Neuronal stem cell (in vitro differentiated cells): Measurements from ENCODE around the gene MVP.
"Not testable (repeated sequence)": the region's sequence is repeated elsewhere in the genome, so short reads cannot be mapped to it uniquely, and the experiment has no call there.

ENCODE experiments used
- DNase-seq: peaks from one replicate; pipeline ENCODE4 v3.0.0-alpha.2; 2013; ENCODE audit warnings: low spot score
- H2AFZ ChIP-seq: one replicate; pipeline ENCODE4 v1.6.1; 2013; ENCODE audit warnings: mild to moderate bottlenecking, low read length, inconsistent platforms
- H2AK5ac ChIP-seq: 2 replicates; pipeline ENCODE4 v1.6.1; 2013; ENCODE audit warnings: low read depth, mild to moderate bottlenecking, inconsistent platforms, low read length, moderate library complexity, mixed read lengths
- H2BK120ac ChIP-seq: 2 replicates; pipeline ENCODE4 v1.6.1; 2013; ENCODE audit warnings: low read depth, mild to moderate bottlenecking, inconsistent platforms, low read length, moderate library complexity, mixed read lengths
- H2BK12ac ChIP-seq: one replicate; pipeline ENCODE4 v1.6.1; 2013; ENCODE audit warnings: low read length, inconsistent platforms
- H2BK15ac ChIP-seq: 2 replicates; pipeline ENCODE4 v1.6.1; 2013; ENCODE audit warnings: mild to moderate bottlenecking, low read length, inconsistent platforms, mixed read lengths
- H2BK5ac ChIP-seq: one replicate; pipeline ENCODE4 v1.6.1; 2013; ENCODE audit warnings: inconsistent platforms, mild to moderate bottlenecking, low read length, moderate library complexity
- H3K14ac ChIP-seq: one replicate; pipeline ENCODE4 v1.6.1; 2013; ENCODE audit warnings: low read length, inconsistent platforms
- H3K18ac ChIP-seq: 2 replicates; pipeline ENCODE4 v1.6.1; 2013; ENCODE audit warnings: low read length, inconsistent platforms
- H3K23ac ChIP-seq: 2 replicates; pipeline ENCODE4 v1.6.1; 2013; ENCODE audit warnings: low read depth, mild to moderate bottlenecking, mixed read lengths, low read length, inconsistent platforms; ENCODE audit not compliant: poor library complexity
- H3K27ac ChIP-seq: replicated peaks from 3 replicates; pipeline ENCODE4 v1.5.1; 2013; ENCODE audit warnings: low read length, inconsistent platforms
- H3K27me3 ChIP-seq, 3 experiments: 2 replicates each; pipeline ENCODE4 v1.6.1; 2013; ENCODE audit warnings: low read length in 3 of 3, mild to moderate bottlenecking in 2 of 3, inconsistent platforms in 1 of 3, low read depth in 1 of 3, mixed read lengths in 1 of 3, moderate library complexity in 1 of 3; ENCODE audit not compliant: control insufficient read depth in 3 of 3, insufficient read depth in 3 of 3
- H3K36me3 ChIP-seq, 2 donors: replicated peaks in 1 of 2; 2 replicates each; pipeline ENCODE4 v1.6.1; 2013; ENCODE audit warnings: low read length in 2 of 2; ENCODE audit not compliant: control insufficient read depth in 2 of 2, insufficient read depth in 2 of 2
- H3K4ac ChIP-seq: 2 replicates; pipeline ENCODE4 v1.6.1; 2013; ENCODE audit warnings: inconsistent platforms, mild to moderate bottlenecking, low read length, moderate library complexity
- H3K4me1 ChIP-seq, 2 donors: 1 replicate in 1 of 2; 2 replicates in 1 of 2; pipeline ENCODE4 v1.6.1; 2013; ENCODE audit warnings: low read length in 2 of 2, low read depth in 1 of 2; ENCODE audit not compliant: control insufficient read depth in 2 of 2, insufficient read depth in 1 of 2
- H3K4me2 ChIP-seq: one replicate; pipeline ENCODE4 v1.6.1; 2013; ENCODE audit warnings: mild to moderate bottlenecking, low read length, inconsistent platforms; ENCODE audit not compliant: insufficient read depth, poor library complexity, severe bottlenecking
- H3K4me3 ChIP-seq, 2 donors: 2 replicates each; pipeline ENCODE4 v1.5.1; 2013; ENCODE audit warnings: low read length in 2 of 2, mild to moderate bottlenecking in 2 of 2, inconsistent platforms in 1 of 2, moderate library complexity in 1 of 2
- H3K79me1 ChIP-seq: one replicate; pipeline ENCODE4 v1.6.1; 2013; ENCODE audit warnings: low read depth, mild to moderate bottlenecking, inconsistent platforms, low read length, moderate library complexity
- H3K9ac ChIP-seq: one replicate; pipeline ENCODE4 v1.6.1; 2013; ENCODE audit warnings: mild to moderate bottlenecking, low read depth, low read length, inconsistent platforms; ENCODE audit not compliant: poor library complexity
- H3K9me3 ChIP-seq, 2 donors: replicated peaks in 1 of 2; 2 replicates each; pipeline versions ENCODE3 to v1.6.1; 2013; ENCODE audit warnings: low read length in 2 of 2, mild to moderate bottlenecking in 2 of 2, inconsistent platforms in 1 of 2, low read depth in 1 of 2, mixed read lengths in 1 of 2, moderate library complexity in 1 of 2; ENCODE audit not compliant: control insufficient read depth in 2 of 2, insufficient read depth in 1 of 2
- H4K8ac ChIP-seq: one replicate; pipeline ENCODE4 v1.6.1; 2013; ENCODE audit warnings: low read depth, mild to moderate bottlenecking, inconsistent platforms, low read length, moderate library complexity
- H4K91ac ChIP-seq: one replicate; pipeline ENCODE4 v1.6.1; 2013; ENCODE audit warnings: low read length, low read depth, mild to moderate bottlenecking, inconsistent platforms; ENCODE audit not compliant: poor library complexity
- WGBS, 2 donors: extraction: QIAGEN DNeasy Blood & Tissue Kit; methylation state at CpG; one replicate each; pipeline ENCODE4 v1.1.7; 2013; ENCODE audit warnings: missing lambda C conversion rate in 2 of 2, mixed read lengths in 1 of 2; ENCODE audit not compliant: insufficient read length in 2 of 2, insufficient replicate concordance in 1 of 2; ENCODE audit errors: extremely low coverage in 2 of 2; 5-methylcytosine and 5-hydroxymethylcytosine counted together

MVP gene

DNA sequence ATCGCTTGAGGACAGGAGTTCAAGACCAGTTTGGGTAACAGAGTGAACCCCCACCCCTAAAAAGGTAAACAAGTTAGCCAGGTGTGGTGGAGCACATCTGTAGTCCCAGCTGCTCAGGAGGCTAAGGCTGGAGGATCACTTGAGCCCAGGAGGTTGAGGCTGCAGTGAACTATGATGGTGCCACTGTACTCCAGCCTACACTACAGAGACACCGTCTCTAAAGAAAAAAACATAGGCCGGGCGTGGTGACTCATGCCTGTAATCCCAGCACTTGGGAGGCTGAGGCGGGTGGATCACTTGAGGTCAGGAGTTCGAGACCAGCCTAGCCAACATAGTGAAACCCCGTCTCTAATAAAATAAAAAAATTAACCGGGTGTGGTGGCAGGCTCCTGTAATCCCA is 48.8 kb downstream of the MVP start:
- H3K36me3 ChIP-seq, H3K18ac ChIP-seq, H2AFZ ChIP-seq, H2AK5ac ChIP-seq, H4K8ac ChIP-seq, H3K79me1 ChIP-seq, H2BK120ac ChIP-seq, H3K27me3 ChIP-seq, H3K14ac ChIP-seq, H2BK12ac ChIP-seq, H3K4me3 ChIP-seq, H2BK15ac ChIP-seq, H4K91ac ChIP-seq, H3K27ac ChIP-seq, DNase-seq, H3K4ac ChIP-seq, H3K23ac ChIP-seq, H2BK5ac ChIP-seq, H3K4me1 ChIP-seq, H3K4me2 ChIP-seq, H3K9ac ChIP-seq, H3K9me3 ChIP-seq: not testable (repeated sequence)
- no CpG with 5 or more reads among the region's 8 CpGs for WGBS, 2 donors

DNA sequence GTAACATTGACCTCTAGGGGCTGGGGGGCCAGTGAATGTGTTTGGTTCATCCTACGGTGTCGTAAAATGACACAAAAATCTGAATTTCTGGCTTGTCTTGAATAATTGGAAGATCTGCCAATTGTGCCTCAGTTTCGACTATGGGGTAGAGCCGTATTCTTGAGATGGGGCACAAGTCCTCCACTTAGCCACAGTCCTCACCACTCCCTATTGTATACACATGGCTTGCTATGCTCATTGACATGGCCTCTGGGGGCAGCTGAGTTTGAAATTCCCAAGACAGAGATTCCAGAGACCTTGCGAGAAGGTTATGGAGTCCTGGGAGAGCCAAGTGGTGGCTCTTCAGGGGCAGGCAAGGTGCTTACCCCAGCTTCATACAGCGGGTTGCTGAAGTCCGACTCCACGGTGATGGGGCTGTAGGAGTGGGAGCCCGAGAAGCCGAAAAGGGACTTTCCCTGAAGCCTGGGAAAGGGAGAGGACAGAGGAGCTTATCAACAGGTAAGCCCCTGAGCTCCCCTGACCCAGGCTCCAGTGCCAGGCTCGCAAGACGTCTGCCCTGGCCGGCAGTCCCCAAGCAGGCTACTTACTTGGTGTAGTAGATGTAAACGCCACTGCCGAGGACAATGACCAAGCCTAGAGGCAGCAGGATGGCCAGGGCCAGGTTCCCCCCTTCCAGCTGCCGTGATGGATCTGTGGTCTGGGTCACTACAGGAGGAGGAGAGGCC is 51.7 kb downstream of the MVP start:
- Histone ChIP-seq H3K4me3 (no peak overlapping the region), H4K91ac (no peak overlapping the region)
- WGBS, 2 donors: no CpG with 5 or more reads among the region's 16 CpGs

DNA sequence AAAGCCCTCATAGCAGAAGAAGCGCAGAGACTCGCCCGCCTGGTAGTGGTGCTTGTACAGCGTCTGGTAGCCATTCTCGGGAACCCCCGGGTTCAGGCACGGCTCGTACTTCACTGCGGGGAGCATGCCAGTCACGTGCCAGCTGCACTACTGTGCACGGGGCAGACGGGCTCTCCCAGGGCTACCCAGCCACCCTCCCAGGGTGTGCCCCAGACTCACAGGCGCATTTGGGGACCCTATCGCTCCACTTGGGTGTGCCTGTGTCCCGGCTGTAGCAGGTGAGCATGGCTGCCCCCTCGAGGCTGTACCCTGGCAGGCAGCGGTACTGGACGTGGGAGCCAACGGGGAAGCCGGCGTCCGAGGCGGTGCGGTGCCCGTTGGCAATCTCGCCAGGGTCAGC is 53.1 kb downstream of the MVP start:
- no peak overlapping the region for H4K91ac ChIP-seq
- H3K4me3 ChIP-seq: no peak overlapping the region
- no peak overlapping the region for H3K9ac ChIP-seq
- no peak overlapping the region for H3K4ac ChIP-seq
- H2AFZ ChIP-seq: no peak overlapping the region
- H4K8ac ChIP-seq: peak overlapping the region; percentile 27
- H2BK120ac ChIP-seq: no peak overlapping the region
- peaks cover 0 to 2% of the 10 kb centered on the region in 2 donors for H3K4me1 ChIP-seq
- no peaks in the 10 kb centered on the region for H3K79me1 ChIP-seq
- peaks cover 0 to 1% of the 10 kb centered on the region in 2 donors for H3K36me3 ChIP-seq
- no peak overlapping the region for H2BK15ac ChIP-seq
- no peak overlapping the region for H3K27ac ChIP-seq
- H3K4me2 ChIP-seq: no peak overlapping the region
- WGBS, 2 donors: no CpG with 5 or more reads among the region's 26 CpGs
- H3K18ac ChIP-seq: peak overlapping the region; percentile 30
- peak overlapping the region; percentile 90 for H3K23ac ChIP-seq
- no peak overlapping the region for H2BK12ac ChIP-seq
- H3K27me3 ChIP-seq: peaks cover 6 to 20% (median 8%) of the 10 kb centered on the region in 3 experiments
- H3K9me3 ChIP-seq: peaks cover 0 to 3% of the 10 kb centered on the region in 2 donors
- DNase-seq: no peak
- no peak overlapping the region for H3K14ac ChIP-seq
- H2BK5ac ChIP-seq: no peak overlapping the region
- peak overlapping the region; percentile 13 for H2AK5ac ChIP-seq

More for the DNA sequence above, 51.7 kb downstream of the MVP start:
- H2BK12ac ChIP-seq: no peak overlapping the region
- no peak overlapping the region for H2AK5ac ChIP-seq
- no peak overlapping the region for H2BK5ac ChIP-seq
- H2AFZ ChIP-seq: no peak overlapping the region
- no peak overlapping the region for H2BK15ac ChIP-seq
- H3K27ac ChIP-seq: no peak overlapping the region
- H3K14ac ChIP-seq: no peak overlapping the region
- no peak overlapping the region for H4K8ac ChIP-seq
- H3K4me2 ChIP-seq: no peak overlapping the region
- H3K9ac ChIP-seq: no peak overlapping the region
- H2BK120ac ChIP-seq: no peak overlapping the region
- H3K27me3 ChIP-seq: peaks cover 4 to 13% (median 7%) of the 10 kb centered on the region in 3 experiments
- no peak overlapping the region for H3K4ac ChIP-seq
- peaks cover 0 to 2% of the 10 kb centered on the region in 2 donors for H3K4me1 ChIP-seq
- DNase-seq: no peak
- H3K79me1 ChIP-seq: no peaks in the 10 kb centered on the region
- H3K36me3 ChIP-seq: peaks cover 0 to 1% of the 10 kb centered on the region in 2 donors
- no peak overlapping the region for H3K18ac ChIP-seq
- no peak overlapping the region for H3K23ac ChIP-seq
- peaks cover 0 to 3% of the 10 kb centered on the region in 2 donors for H3K9me3 ChIP-seq

DNA sequence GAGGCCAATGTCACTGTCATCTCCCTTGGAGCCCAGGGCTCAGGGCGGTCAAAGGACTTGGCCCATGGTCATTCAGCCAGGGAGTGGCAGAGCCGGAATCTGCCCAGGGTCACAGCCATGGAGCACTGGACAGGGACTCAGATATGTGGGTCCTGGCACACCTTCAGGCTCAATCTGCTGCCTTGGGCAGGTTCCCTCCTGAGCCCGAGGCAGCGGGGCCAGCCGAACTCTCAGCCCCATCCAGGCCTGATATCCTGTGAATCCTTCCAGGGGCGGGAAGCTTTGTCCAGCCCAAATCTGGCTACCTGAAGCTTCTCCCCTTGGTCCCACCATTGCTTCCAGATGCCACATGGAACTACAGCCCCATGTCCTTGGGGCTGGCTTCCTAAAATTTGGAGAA is 54.9 kb downstream of the MVP start:
- Histone ChIP-seq H2BK12ac (no peak overlapping the region), H2AFZ (no peak overlapping the region), H2AK5ac (no peak overlapping the region), H3K79me1 (no peaks in the 10 kb centered on the region), H3K4me3 (no peak overlapping the region), H3K27me3 (peaks cover 6 to 20% (median 8%) of the 10 kb centered on the region in 3 experiments), H2BK5ac (no peak overlapping the region), H3K23ac (no peak overlapping the region), H3K4me2 (no peak overlapping the region), H3K27ac (no peak overlapping the region), H3K14ac (no peak overlapping the region), H3K4me1 (peaks cover 0 to 2% of the 10 kb centered on the region in 2 donors), H3K9ac (no peak overlapping the region), H3K9me3 (peaks cover 0 to 3% of the 10 kb centered on the region in 2 donors), H2BK15ac (no peak overlapping the region), H2BK120ac (no peak overlapping the region), H3K18ac (no peak overlapping the region), H3K4ac (no peak overlapping the region), H4K91ac (no peak overlapping the region), H4K8ac (no peak overlapping the region), H3K36me3 (peaks cover 0 to 4% of the 10 kb centered on the region in 2 donors)
- DNase-seq: no peak
- WGBS, 2 donors: no CpG with 5 or more reads among the region's 6 CpGs
